ENCODE measurements around the gene TNFRSF11A. TPM values are rescaled to one million over a fixed set of nuclear protein-coding genes. Genes with fewer than 3 reads are reported as not detected.

TNFRSF11A gene
- total RNA-seq, 1 experiment from 2014 or later, result 6.3 TPM

DNA sequence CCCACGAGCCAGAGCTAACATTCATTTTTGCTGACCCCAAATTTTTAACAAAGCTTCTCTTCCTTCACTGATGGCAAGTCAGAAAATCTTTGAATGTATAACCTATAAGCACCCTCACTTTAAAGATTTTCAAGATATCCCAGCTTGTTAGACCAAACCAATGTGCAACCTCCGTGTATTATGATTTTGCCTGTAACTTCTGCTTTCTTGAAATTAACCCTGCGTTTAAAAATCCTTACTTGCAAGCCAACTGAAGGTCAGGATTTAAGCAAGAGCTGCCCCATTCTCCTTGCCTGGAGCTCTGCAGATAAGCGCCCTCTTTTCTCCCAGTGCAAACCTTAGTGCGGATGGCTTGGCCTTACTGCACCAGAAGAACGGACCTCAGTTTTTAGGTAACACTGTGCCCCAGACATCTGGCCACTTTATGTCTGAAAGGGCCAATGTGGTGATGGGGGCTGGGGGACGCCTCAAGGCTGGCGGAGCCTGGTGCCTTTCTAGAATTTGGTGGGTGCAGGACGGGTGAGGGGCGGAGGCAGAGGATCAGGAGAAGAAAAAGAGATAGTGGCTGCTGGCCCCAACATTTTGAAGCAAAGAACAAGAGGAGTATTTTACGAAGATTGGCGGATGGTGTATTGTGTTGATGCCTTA lies 805 bp upstream of the TNFRSF11A start:
- no peaks in the 10 kb centered on the region for H3K36me3 ChIP-seq (ENCODE audit: low read depth)
- TF ChIP-seq, protein P1, sequence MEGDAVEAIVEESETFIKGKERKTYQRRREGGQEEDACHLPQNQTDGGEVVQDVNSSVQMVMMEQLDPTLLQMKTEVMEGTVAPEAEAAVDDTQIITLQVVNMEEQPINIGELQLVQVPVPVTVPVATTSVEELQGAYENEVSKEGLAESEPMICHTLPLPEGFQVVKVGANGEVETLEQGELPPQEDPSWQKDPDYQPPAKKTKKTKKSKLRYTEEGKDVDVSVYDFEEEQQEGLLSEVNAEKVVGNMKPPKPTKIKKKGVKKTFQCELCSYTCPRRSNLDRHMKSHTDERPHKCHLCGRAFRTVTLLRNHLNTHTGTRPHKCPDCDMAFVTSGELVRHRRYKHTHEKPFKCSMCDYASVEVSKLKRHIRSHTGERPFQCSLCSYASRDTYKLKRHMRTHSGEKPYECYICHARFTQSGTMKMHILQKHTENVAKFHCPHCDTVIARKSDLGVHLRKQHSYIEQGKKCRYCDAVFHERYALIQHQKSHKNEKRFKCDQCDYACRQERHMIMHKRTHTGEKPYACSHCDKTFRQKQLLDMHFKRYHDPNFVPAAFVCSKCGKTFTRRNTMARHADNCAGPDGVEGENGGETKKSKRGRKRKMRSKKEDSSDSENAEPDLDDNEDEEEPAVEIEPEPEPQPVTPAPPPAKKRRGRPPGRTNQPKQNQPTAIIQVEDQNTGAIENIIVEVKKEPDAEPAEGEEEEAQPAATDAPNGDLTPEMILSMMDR (conservative IDR thresholded peaks at IDR 0.05), result no peak
- no peak for TF ChIP-seq EZH2 (IDR thresholded peaks at IDR 0.05; ENCODE audit: low read depth)
- H3K27me3 ChIP-seq (ENCODE audit: insufficient read depth, low read depth), result no peaks in the 10 kb centered on the region
- H3F3A ChIP-seq (ENCODE audit: insufficient read depth, low read depth), result peaks cover 17% of the 10 kb centered on the region
- H3K4me2 ChIP-seq, result no peak overlapping the region; the same call in 1 of the 2 replicates
- no peaks in the 10 kb centered on the region for H3K9me2 ChIP-seq (ENCODE audit: insufficient read depth)
- intact Hi-C loops (cut with micrococcal nuclease; ENCODE audit: unreplicated experiment), result loop anchor here (10.0 kb wide), 1 partner anchor 200 kb away; the partner anchor contains the start of gene ZCCHC2
- no TSS peak for BruUV-seq (replicated peaks)
- H3K4me1 ChIP-seq (replicated peaks; ENCODE audit: insufficient read depth), result peaks cover 11% of the 10 kb centered on the region; the same call in 1 of the 2 replicates
- DNase-seq, result no peak
- no peak overlapping the region for H3K27ac ChIP-seq
- no peaks in the 10 kb centered on the region for H3K79me2 ChIP-seq (ENCODE audit: low read depth)
- no peaks in the 10 kb centered on the region for H3K9me3 ChIP-seq (ENCODE audit: insufficient read depth, low read depth)
- CTCF ChIA-PET, result interaction anchor here (0.5 to 1.4 kb wide), 2 partner anchors 96 to 182 kb away, joined by 3 to 4 read pairs; no protein-coding TSS in a partner anchor
- H2AFZ ChIP-seq, result no peak overlapping the region
- POLR2A ChIA-PET (ENCODE audit: unreplicated experiment), result no interaction called here
- no peaks in the 10 kb centered on the region for H4K20me1 ChIP-seq (ENCODE audit: insufficient read depth)
- no peak overlapping the region for H3K4me3 ChIP-seq

DNA sequence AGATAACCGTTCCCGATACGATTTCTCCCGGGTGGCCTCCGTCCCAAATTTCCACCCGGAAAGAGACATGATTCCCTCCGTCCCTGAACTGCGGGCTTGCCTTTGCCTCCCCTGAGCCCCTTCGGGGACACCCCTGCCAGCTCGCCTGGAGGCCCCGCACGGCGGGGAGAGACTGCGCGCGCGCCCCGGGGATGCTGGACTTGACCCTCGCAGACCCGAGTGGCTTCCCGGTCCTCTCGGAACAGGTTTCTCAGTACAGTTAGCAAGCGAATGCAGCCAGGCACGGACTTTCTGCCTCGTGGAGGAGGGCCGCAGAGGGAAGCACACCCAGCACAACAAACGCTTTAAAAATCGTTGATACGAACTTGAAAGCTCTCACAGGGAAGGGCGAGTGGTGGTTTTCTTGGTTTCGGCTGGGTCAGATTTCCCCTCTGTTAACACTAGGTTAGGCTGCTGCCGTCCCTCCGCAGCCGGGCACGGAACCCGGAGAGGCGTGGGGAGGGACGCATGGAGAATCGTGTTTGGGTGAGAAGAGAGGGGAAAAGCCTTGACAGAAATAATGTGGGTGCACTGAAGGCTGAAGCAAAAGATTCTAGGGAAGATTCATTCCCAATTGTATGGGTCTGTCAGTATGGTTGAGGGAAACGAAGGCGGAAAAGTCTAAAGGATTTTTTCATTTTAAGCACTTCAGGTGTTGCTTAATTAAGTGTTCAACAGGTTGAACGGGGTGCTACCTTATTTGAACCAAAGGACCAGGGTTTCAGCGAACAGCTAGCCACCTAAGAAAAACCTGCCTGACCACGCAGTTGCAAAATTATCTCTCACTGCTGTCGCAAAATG lies 916 bp downstream of the TNFRSF11A start:
- TF ChIP-seq EZH2 (IDR thresholded peaks at IDR 0.05; ENCODE audit: low read depth), result no peak
- TF ChIP-seq, protein P1 (conservative IDR thresholded peaks at IDR 0.05), result no peak
- Histone ChIP-seq H3F3A (ENCODE audit: insufficient read depth, low read depth) (peaks cover 17% of the 10 kb centered on the region), H3K27ac (no peak overlapping the region), H3K79me2 (ENCODE audit: low read depth) (no peaks in the 10 kb centered on the region), H3K4me2 (peak overlapping the region; percentile 88), H2AFZ (peak overlapping the region; percentile 88), H3K4me3 (peak overlapping the region; percentile 71), H3K27me3 (ENCODE audit: insufficient read depth, low read depth) (no peaks in the 10 kb centered on the region), H3K9me3 (ENCODE audit: insufficient read depth, low read depth) (no peaks in the 10 kb centered on the region), H3K9me2 (ENCODE audit: insufficient read depth) (no peaks in the 10 kb centered on the region), H4K20me1 (ENCODE audit: insufficient read depth) (no peaks in the 10 kb centered on the region), H3K4me1 (replicated peaks; ENCODE audit: insufficient read depth) (peaks cover 11% of the 10 kb centered on the region; the same call in 1 of the 2 replicates), H3K36me3 (ENCODE audit: low read depth) (no peaks in the 10 kb centered on the region)
- DNase-seq, result peak in 1 of 2 experiments; percentile 75
- ChIA-PET POLR2A (ENCODE audit: unreplicated experiment) (interaction anchor here (0.6 kb wide), 1 partner anchor 94 kb away, joined by 4 read pairs; no protein-coding TSS in a partner anchor), CTCF (interaction anchor here (0.7 to 1.4 kb wide), 2 partner anchors 40 to 94 kb away, joined by 3 to 4 read pairs; no protein-coding TSS in a partner anchor)
- intact Hi-C loops (cut with micrococcal nuclease; ENCODE audit: unreplicated experiment), result loop anchor here (1.0 to 10.0 kb wide), 4 partner anchors 76 to 258 kb away; partner anchors contain the start of genes PIGN, RELCH and ZCCHC2
- TSS peak; percentile 35 for BruUV-seq (replicated peaks)

DNA sequence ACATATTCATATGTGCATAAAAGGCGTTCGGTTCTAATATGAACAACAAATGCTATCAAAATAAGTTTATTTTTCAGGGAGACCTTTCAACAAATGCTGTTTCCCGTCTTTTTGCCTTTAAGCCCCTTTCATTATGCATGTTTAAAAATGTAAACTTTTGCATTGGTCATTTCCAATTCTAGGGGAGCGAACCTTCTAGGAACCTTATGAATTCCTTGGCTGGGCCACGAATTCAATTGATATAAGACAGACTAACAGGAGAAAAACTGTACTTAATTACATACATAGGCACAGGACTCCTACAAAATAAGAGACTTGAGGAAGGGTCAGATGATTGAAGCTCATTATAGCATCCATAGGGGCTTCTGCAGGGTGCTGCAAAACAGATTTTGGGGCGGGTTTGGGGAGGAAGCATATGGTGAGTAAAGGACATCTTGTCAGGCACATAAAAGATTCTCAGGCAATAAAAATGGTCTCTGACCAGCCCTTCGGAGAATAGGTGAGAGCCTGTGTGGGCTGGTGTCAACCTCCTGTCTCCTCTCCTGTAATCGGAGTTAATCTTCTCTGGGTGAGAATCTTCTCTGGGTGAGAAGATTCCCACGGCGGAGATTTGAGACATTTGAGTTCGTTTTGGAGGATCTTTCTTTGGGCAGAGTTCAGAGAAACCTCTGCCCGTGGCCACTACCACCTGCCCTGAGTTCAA lies 1.7 kb downstream of the TNFRSF11A start:
- Histone ChIP-seq H3K9me2 (ENCODE audit: insufficient read depth) (no peaks in the 10 kb centered on the region), H4K20me1 (ENCODE audit: insufficient read depth) (no peaks in the 10 kb centered on the region), H3K27ac (no peak overlapping the region), H3K4me1 (replicated peaks; ENCODE audit: insufficient read depth) (peaks cover 11% of the 10 kb centered on the region; the same call in 1 of the 2 replicates), H3F3A (ENCODE audit: insufficient read depth, low read depth) (peaks cover 17% of the 10 kb centered on the region), H3K27me3 (ENCODE audit: insufficient read depth, low read depth) (no peaks in the 10 kb centered on the region), H3K4me3 (peak overlapping the region; percentile 71), H3K4me2 (peak overlapping the region; percentile 88), H3K79me2 (ENCODE audit: low read depth) (no peaks in the 10 kb centered on the region), H2AFZ (peak overlapping the region; percentile 88), H3K36me3 (ENCODE audit: low read depth) (no peaks in the 10 kb centered on the region), H3K9me3 (ENCODE audit: insufficient read depth, low read depth) (no peaks in the 10 kb centered on the region)
- intact Hi-C loops (cut with micrococcal nuclease; ENCODE audit: unreplicated experiment), result loop anchor here (5.0 to 10.0 kb wide), 3 partner anchors 76 to 198 kb away; partner anchors contain the start of genes PIGN, RELCH and ZCCHC2
- ChIA-PET CTCF (interaction anchor here (0.7 kb wide), 1 partner anchor 40 kb away, joined by 3 read pairs; no protein-coding TSS in a partner anchor), POLR2A (ENCODE audit: unreplicated experiment) (no interaction called here)
- no peak for DNase-seq
- no TSS peak for BruUV-seq (replicated peaks)
- TF ChIP-seq EZH2 (IDR thresholded peaks at IDR 0.05; ENCODE audit: low read depth), result no peak
- TF ChIP-seq, protein P1 (conservative IDR thresholded peaks at IDR 0.05), result no peak
